OCI-LY1 (cell line): Measurements from ENCODE around the gene ZNF134.

Experiments used
- H2AFZ ChIP-seq: fragments of 200-600 bp; sonication (generic), shearing (Covaris generic); 2 replicates; pipeline ENCODE4 v1.6.0; 2014; ENCODE audit warnings: antibody characterized with exemption, mild to moderate bottlenecking, low read length
- H3F3A ChIP-seq: fragments of 200-600 bp; sonication (generic), shearing (Covaris generic); 2 replicates; pipeline ENCODE4 v1.6.0; 2014; ENCODE audit warnings: mild to moderate bottlenecking, antibody characterized with exemption, low read length, moderate library complexity; ENCODE audit not compliant: insufficient read depth
- H3K27ac ChIP-seq: fragments of 200-600 bp; sonication (generic); 2 replicates; pipeline ENCODE4 v1.5.1; 2014; ENCODE audit warnings: low read length, mixed run types, mild to moderate bottlenecking, low read depth; ENCODE audit not compliant: poor library complexity, severe bottlenecking
- H3K27me3 ChIP-seq: fragments of 200-600 bp; sonication (generic); 2 replicates; pipeline ENCODE4 v1.6.0; 2014; ENCODE audit warnings: antibody characterized with exemption, mild to moderate bottlenecking, low read length, moderate library complexity; ENCODE audit not compliant: insufficient read depth
- H3K36me3 ChIP-seq: fragments of 200-600 bp; sonication (generic); 2 replicates; pipeline ENCODE4 v1.6.1; 2014; ENCODE audit warnings: mild to moderate bottlenecking, antibody characterized with exemption, low read length, moderate library complexity, mixed read lengths; ENCODE audit not compliant: insufficient read depth
- H3K4me1 ChIP-seq: fragments of 200-600 bp; sonication (generic); 2 replicates; pipeline ENCODE4 v1.5.1; 2014; ENCODE audit warnings: mild to moderate bottlenecking, low read length, moderate library complexity; ENCODE audit not compliant: insufficient read depth, severe bottlenecking
- H3K4me2 ChIP-seq: fragments of 200-600 bp; sonication (generic), shearing (Covaris generic); 2 replicates; pipeline ENCODE4 v1.6.1; 2014; ENCODE audit warnings: low read length
- H3K4me3 ChIP-seq: fragments of 200-600 bp; sonication (generic); 2 replicates; pipeline ENCODE4 v1.5.1; 2014; ENCODE audit warnings: low read length, low read depth, mild to moderate bottlenecking, mixed read lengths; ENCODE audit not compliant: poor library complexity, severe bottlenecking
- H3K79me2 ChIP-seq: fragments of 200-600 bp; shearing (Covaris generic); 2 replicates; pipeline ENCODE4 v1.6.1; 2016; ENCODE audit warnings: mixed run types, low read length, mixed read lengths; ENCODE audit not compliant: insufficient read depth
- H3K9ac ChIP-seq: fragments of 200-600 bp; sonication (generic), shearing (Covaris generic); 2 replicates; pipeline ENCODE4 v1.6.1; 2014; ENCODE audit warnings: mild to moderate bottlenecking, low read length, mixed read lengths
- H3K9me2 ChIP-seq: fragments of 200-600 bp; sonication (generic), shearing (Covaris generic); 2 replicates; pipeline ENCODE4 v1.6.1; 2014; ENCODE audit warnings: low read depth, mild to moderate bottlenecking, low read length, mixed read lengths
- H3K9me3 ChIP-seq: fragments of 200-600 bp; shearing (Covaris generic); 2 replicates; pipeline ENCODE4 v1.6.1; 2014; ENCODE audit warnings: low read length, mixed read lengths
- H4K20me1 ChIP-seq: fragments of 200-600 bp; sonication (generic), shearing (Covaris generic); 2 replicates; pipeline ENCODE4 v1.6.0; 2016; ENCODE audit warnings: mild to moderate bottlenecking, low read length; ENCODE audit not compliant: insufficient read depth
- CTCF ChIP-seq: fragments of 200-600 bp; sonication (generic), shearing (Covaris generic); IDR thresholded peaks from 2 replicates; pipeline ENCODE4 v1.5.1; 2017; ENCODE audit warnings: mild to moderate bottlenecking, antibody characterized with exemption, low read length, moderate library complexity, mixed read lengths
- EZH2 ChIP-seq: fragments of 200-600 bp; sonication (generic), shearing (Covaris generic); IDR thresholded peaks from 2 replicates; pipeline ENCODE4 v1.8.0; 2017; ENCODE audit warnings: borderline replicate concordance, mixed run types, mild to moderate bottlenecking, antibody characterized with exemption, low read length, moderate library complexity, mixed read lengths

ZNF134 gene

GRCh38 chr19:57665261-57665806 is 51.3 kb downstream of the ZNF134 start:
- no peak overlapping the region for H3K27ac ChIP-seq
- no peak overlapping the region for H3K9ac ChIP-seq
- H3K4me1 ChIP-seq = no peaks in the 10 kb centered on the region
- no peaks in the 10 kb centered on the region for H3K9me2 ChIP-seq
- H4K20me1 ChIP-seq = no peaks in the 10 kb centered on the region
- H3K79me2 ChIP-seq = no peaks in the 10 kb centered on the region
- H2AFZ ChIP-seq = no peak overlapping the region
- no peak overlapping the region for H3K4me3 ChIP-seq
- no peaks in the 10 kb centered on the region for H3K27me3 ChIP-seq
- H3K4me2 ChIP-seq = no peak overlapping the region
- H3K36me3 ChIP-seq = no peaks in the 10 kb centered on the region
- TF ChIP-seq EZH2 (no peak), CTCF (no peak)
- H3K9me3 ChIP-seq = no peaks in the 10 kb centered on the region
- no peaks in the 10 kb centered on the region for H3F3A ChIP-seq

GRCh38 chr19:57667228-57667627 is 53.2 kb downstream of the ZNF134 start:
- H3K4me1 ChIP-seq = no peaks in the 10 kb centered on the region
- no peaks in the 10 kb centered on the region for H3K9me3 ChIP-seq
- no peak overlapping the region for H2AFZ ChIP-seq
- H4K20me1 ChIP-seq = no peaks in the 10 kb centered on the region
- H3K36me3 ChIP-seq = no peaks in the 10 kb centered on the region
- no peaks in the 10 kb centered on the region for H3F3A ChIP-seq
- no peaks in the 10 kb centered on the region for H3K9me2 ChIP-seq
- no peak overlapping the region for H3K4me3 ChIP-seq
- no peaks in the 10 kb centered on the region for H3K79me2 ChIP-seq
- H3K27me3 ChIP-seq = no peaks in the 10 kb centered on the region
- H3K9ac ChIP-seq = no peak overlapping the region
- TF ChIP-seq CTCF = no peak
- TF ChIP-seq EZH2 = no peak
- H3K27ac ChIP-seq = no peak overlapping the region
- H3K4me2 ChIP-seq = no peak overlapping the region

GRCh38 chr19:57668635-57669034 is 54.6 kb downstream of the ZNF134 start, which contains the start of gene ZSCAN4:
Gene ZSCAN4 (plus strand): TSS chr19:57668935. CDS start chr19:57676146, 7,211 bp downstream.
- H3K9me3 ChIP-seq = no peaks in the 10 kb centered on the region
- no peaks in the 10 kb centered on the region for H3F3A ChIP-seq
- no peak within 1 kb of the TSS for H3K4me3 ChIP-seq
- H3K9me2 ChIP-seq = no peaks in the 10 kb centered on the region
- no peaks in the 10 kb centered on the region for H3K27me3 ChIP-seq
- no peaks in the 10 kb centered on the region for H3K36me3 ChIP-seq
- no peaks in the 10 kb centered on the region for H3K4me1 ChIP-seq
- no peak within 1 kb of the TSS for H2AFZ ChIP-seq
- H3K27ac ChIP-seq = no peak within 1 kb of the TSS
- TF ChIP-seq EZH2 (no peak), CTCF (no peak)
- no peaks in the 10 kb centered on the region for H3K79me2 ChIP-seq
- H3K9ac ChIP-seq = no peak within 1 kb of the TSS
- H3K4me2 ChIP-seq = no peak within 1 kb of the TSS
- H4K20me1 ChIP-seq = no peaks in the 10 kb centered on the region
